SU-DHL-6 (cell line): ENCODE measurements around the gene DPM3.
"Not testable (repeated sequence)": the region's sequence is repeated elsewhere in the genome, so short reads cannot be mapped to it uniquely, and the experiment has no call there.

Experiments
- H2AFZ ChIP-seq: fragments of 200-600 bp; sonication (generic); 2 replicates; pipeline ENCODE4 v1.6.1; 2014; ENCODE audit warnings: low read depth, mild to moderate bottlenecking, moderate library complexity, mixed read lengths, antibody characterized with exemption, low read length; ENCODE audit not compliant: severe bottlenecking
- H3F3A ChIP-seq: fragments of 200-600 bp; shearing (Covaris generic); 2 replicates; pipeline ENCODE4 v1.6.0; 2016; ENCODE audit warnings: antibody characterized with exemption, mild to moderate bottlenecking; ENCODE audit not compliant: insufficient read depth
- H3K27ac ChIP-seq: fragments of 200-600 bp; sonication (generic); 2 replicates; pipeline ENCODE4 v1.5.1; 2016; ENCODE audit warnings: low read depth, mild to moderate bottlenecking, low read length, moderate library complexity, mixed read lengths
- H3K27me3 ChIP-seq: fragments of 200-600 bp; sonication (generic), shearing (Covaris generic); 2 replicates; pipeline ENCODE4 v1.6.0; 2014; ENCODE audit warnings: mild to moderate bottlenecking, low read length
- H3K36me3 ChIP-seq: fragments of 200-600 bp; sonication (generic); 2 replicates; pipeline ENCODE4 v1.6.1; 2014; ENCODE audit warnings: mild to moderate bottlenecking, low read length, mixed read lengths
- H3K4me2 ChIP-seq: fragments of 300-600, 200-600 bp; shearing (Covaris generic), sonication (generic); 2 replicates; pipeline ENCODE4 v1.6.0; 2014; ENCODE audit warnings: low read length, low read depth, mild to moderate bottlenecking; ENCODE audit not compliant: poor library complexity, severe bottlenecking
- H3K4me3 ChIP-seq: fragments of 200-600 bp; sonication (generic); 2 replicates; pipeline ENCODE4 v1.5.1; 2014; ENCODE audit warnings: antibody characterized with exemption, low read length, mild to moderate bottlenecking, mixed read lengths; ENCODE audit not compliant: insufficient read depth, poor library complexity, severe bottlenecking
- H3K79me2 ChIP-seq: fragments of 200-600 bp; sonication (generic); 2 replicates; pipeline ENCODE4 v1.6.1; 2014; ENCODE audit warnings: mild to moderate bottlenecking, low read length, moderate library complexity; ENCODE audit not compliant: insufficient read depth
- H3K9ac ChIP-seq: fragments of 200-600 bp; sonication (generic); 2 replicates; pipeline ENCODE4 v1.7.0; 2014; ENCODE audit warnings: mild to moderate bottlenecking, low read length
- H3K9me2 ChIP-seq: fragments of 200-600 bp; sonication (generic); replicated peaks from 2 replicates; pipeline ENCODE4 v1.6.1; 2014; ENCODE audit warnings: low read length; ENCODE audit not compliant: insufficient read depth
- H3K9me3 ChIP-seq: fragments of 200-600 bp; sonication (generic); 2 replicates; pipeline ENCODE4 v1.6.1; 2014; ENCODE audit warnings: low read length, mixed read lengths; ENCODE audit not compliant: insufficient read depth
- H4K20me1 ChIP-seq: fragments of 200-600 bp; sonication (generic); 2 replicates; pipeline ENCODE4 v1.6.1; 2014; ENCODE audit warnings: low read depth, mild to moderate bottlenecking, antibody characterized with exemption, low read length, moderate library complexity, mixed read lengths
- EZH2phosphoT487 ChIP-seq: fragments of 200-600 bp; sonication (generic), shearing (Covaris generic); conservative IDR thresholded peaks from 2 replicates; pipeline ENCODE4 v1.6.1; 2018; ENCODE audit warnings: mild to moderate bottlenecking, antibody characterized with exemption, low read length, moderate library complexity, mixed read lengths
- TF ChIP-seq, protein P1 (sequence below): fragments of 200-600 bp; sonication (generic); IDR thresholded peaks from one replicate; pipeline ENCODE4 v1.5.1; 2017; ENCODE audit warnings: antibody characterized with exemption, mild to moderate bottlenecking, low read length, moderate library complexity; ENCODE audit not compliant: insufficient read depth, poor library complexity, severe bottlenecking

Gene DPM3

DNA sequence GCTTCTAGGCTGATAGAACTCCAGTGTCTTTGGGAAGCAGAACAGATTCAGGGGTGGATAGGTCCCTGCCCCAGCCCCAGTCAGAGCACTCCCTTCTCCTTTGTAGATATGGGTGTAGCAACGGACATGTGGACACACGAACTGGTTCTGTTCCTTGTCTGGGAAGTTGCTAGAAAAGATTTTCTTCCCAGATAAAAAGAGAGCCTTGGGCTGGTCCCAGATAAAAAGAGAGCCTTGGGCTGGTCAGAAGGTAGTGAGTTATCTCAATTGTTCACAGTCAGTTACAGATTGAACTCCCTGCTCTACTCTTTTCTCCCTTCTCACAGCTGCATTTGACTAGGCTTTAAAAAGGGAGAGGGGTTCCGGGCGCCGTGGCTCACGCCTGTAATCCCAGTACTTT is 20.1 kb downstream of the DPM3 start:
- Histone ChIP-seq H3K36me3 (no peaks in the 10 kb centered on the region), H3K79me2 (no peaks in the 10 kb centered on the region), H2AFZ (no peak overlapping the region), H3K4me3 (no peak overlapping the region), H4K20me1 (no peaks in the 10 kb centered on the region), H3K9me3 (no peaks in the 10 kb centered on the region), H3K27me3 (no peaks in the 10 kb centered on the region), H3K9ac (no peak overlapping the region), H3K27ac (no peak overlapping the region), H3K9me2 (no peaks in the 10 kb centered on the region), H3F3A (no peaks in the 10 kb centered on the region), H3K4me2 (no peak overlapping the region)
- TF ChIP-seq EZH2phosphoT487, result no peak
- TF ChIP-seq, protein P1, sequence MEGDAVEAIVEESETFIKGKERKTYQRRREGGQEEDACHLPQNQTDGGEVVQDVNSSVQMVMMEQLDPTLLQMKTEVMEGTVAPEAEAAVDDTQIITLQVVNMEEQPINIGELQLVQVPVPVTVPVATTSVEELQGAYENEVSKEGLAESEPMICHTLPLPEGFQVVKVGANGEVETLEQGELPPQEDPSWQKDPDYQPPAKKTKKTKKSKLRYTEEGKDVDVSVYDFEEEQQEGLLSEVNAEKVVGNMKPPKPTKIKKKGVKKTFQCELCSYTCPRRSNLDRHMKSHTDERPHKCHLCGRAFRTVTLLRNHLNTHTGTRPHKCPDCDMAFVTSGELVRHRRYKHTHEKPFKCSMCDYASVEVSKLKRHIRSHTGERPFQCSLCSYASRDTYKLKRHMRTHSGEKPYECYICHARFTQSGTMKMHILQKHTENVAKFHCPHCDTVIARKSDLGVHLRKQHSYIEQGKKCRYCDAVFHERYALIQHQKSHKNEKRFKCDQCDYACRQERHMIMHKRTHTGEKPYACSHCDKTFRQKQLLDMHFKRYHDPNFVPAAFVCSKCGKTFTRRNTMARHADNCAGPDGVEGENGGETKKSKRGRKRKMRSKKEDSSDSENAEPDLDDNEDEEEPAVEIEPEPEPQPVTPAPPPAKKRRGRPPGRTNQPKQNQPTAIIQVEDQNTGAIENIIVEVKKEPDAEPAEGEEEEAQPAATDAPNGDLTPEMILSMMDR, result no peak

DNA sequence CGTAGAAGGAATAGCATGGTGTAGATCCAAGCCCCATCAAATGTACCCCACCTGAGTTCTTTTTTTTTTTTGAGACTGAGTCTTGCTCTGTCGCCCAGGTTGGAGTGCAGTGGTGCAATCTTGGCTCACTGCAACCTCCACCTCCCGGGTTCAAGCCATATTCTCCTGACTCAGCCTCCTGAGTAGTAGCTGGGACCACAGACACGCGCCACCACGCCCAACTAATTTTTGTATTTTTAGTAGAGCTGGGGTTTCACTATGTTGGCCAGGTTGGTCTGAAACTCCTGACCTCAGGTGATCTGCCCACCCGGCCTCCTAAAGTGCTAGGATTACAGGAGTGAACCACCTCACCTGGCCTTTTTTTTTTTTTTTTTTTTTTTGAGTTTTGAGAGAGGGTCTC is 22.2 kb downstream of the DPM3 start:
- not testable (repeated sequence) for H2AFZ ChIP-seq, H3K27me3 ChIP-seq, H4K20me1 ChIP-seq, H3K4me3 ChIP-seq, H3K9ac ChIP-seq, H3K79me2 ChIP-seq, H3K9me2 ChIP-seq, H3K9me3 ChIP-seq, H3K27ac ChIP-seq, H3K36me3 ChIP-seq, H3K4me2 ChIP-seq, H3F3A ChIP-seq

DNA sequence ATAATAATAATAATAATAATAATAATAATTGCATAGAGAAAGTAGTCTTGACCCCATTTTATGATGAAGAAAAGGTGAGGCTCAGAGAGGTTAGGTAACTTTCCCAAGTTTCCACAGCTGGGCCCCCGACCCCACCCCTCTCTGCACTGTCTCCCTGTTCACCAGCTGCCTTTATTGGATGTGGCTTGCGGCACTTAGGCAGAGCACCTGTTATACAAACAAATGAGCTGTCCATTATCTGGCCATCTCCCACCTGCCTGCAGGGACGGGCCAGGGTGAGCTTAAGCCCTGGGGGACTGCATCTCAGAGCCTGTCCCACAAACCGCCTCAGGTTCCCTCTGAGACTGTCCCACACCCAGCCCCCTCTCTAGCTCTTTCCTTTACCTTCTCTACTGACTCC is 22.7 kb downstream of the DPM3 start:
- Histone ChIP-seq H3K9me2 (no peaks in the 10 kb centered on the region), H3F3A (no peaks in the 10 kb centered on the region), H3K79me2 (no peaks in the 10 kb centered on the region), H3K36me3 (no peaks in the 10 kb centered on the region), H2AFZ (no peak overlapping the region), H3K27me3 (no peaks in the 10 kb centered on the region), H3K9ac (no peak overlapping the region), H3K9me3 (no peaks in the 10 kb centered on the region), H3K4me3 (no peak overlapping the region), H3K4me2 (no peak overlapping the region), H4K20me1 (no peaks in the 10 kb centered on the region), H3K27ac (no peak overlapping the region)
- TF ChIP-seq, protein P1, result no peak
- TF ChIP-seq EZH2phosphoT487, result no peak

DNA sequence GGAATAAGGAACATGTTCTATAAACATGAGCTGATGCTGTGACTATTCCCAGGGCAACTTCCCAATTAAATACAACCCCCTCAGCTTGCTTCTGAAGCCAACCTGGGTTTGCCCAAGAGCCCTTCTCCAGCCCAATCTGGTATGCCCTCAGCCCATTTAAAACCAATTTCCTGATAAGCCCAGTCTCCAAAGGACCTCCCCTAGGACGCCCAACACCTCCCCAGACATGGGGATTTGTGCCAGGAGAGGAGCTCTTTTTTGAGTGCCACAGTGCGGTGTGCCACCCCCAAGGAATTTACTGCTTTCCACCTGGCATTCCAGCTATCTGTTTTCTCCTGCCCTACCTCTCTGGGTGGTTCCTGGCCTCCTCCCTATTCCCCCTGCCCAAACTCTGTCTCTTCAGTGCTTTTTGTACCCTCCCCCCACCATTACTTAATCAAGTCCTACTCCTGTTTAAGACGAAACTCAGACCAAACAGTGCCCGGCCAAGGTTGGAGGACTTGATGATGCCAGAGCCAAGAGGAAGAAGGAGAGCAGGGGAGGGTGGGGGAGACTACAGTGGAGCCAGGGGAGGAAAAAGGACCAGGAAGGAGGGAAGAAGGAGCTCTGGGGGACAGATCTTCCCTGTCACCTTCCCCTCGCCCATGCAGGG is 24.1 kb downstream of the DPM3 start:
- H4K20me1 ChIP-seq, result no peaks in the 10 kb centered on the region
- no peaks in the 10 kb centered on the region for H3K27me3 ChIP-seq
- no peaks in the 10 kb centered on the region for H3K9me2 ChIP-seq
- H3K36me3 ChIP-seq, result no peaks in the 10 kb centered on the region
- H2AFZ ChIP-seq, result no peak overlapping the region
- no peak overlapping the region for H3K4me3 ChIP-seq
- no peak overlapping the region for H3K4me2 ChIP-seq
- H3K9ac ChIP-seq, result no peak overlapping the region
- H3F3A ChIP-seq, result no peaks in the 10 kb centered on the region
- H3K79me2 ChIP-seq, result no peaks in the 10 kb centered on the region
- no peak overlapping the region for H3K27ac ChIP-seq
- TF ChIP-seq, protein P1, result no peak
- TF ChIP-seq EZH2phosphoT487, result no peak
- H3K9me3 ChIP-seq, result no peaks in the 10 kb centered on the region
